Measurements from ENCODE around the gene IL1RAPL1.

The IL1RAPL1 gene

GRCh38 chrX:29826742-29827141 is 1239.5 kb downstream of the IL1RAPL1 start:
- TF ChIP-seq SIN3A (IDR thresholded peaks at IDR 0.05; ENCODE audit: borderline replicate concordance, insufficient read depth, low read length) (no peak), POLR2AphosphoS5 (IDR thresholded peaks at IDR 0.05; ENCODE audit: low read depth, low read length) (no peak), REST (IDR thresholded peaks at IDR 0.05; ENCODE audit: insufficient read depth in 1 of 2, low read depth in 2 of 2, low read length in 2 of 2) (no peak)

GRCh38 chrX:29834311-29834710 is 1247.1 kb downstream of the IL1RAPL1 start:
- TF ChIP-seq POLR2AphosphoS5 (IDR thresholded peaks at IDR 0.05; ENCODE audit: low read depth, low read length) = no peak
- TF ChIP-seq SIN3A (IDR thresholded peaks at IDR 0.05; ENCODE audit: borderline replicate concordance, insufficient read depth, low read length) = no peak
- TF ChIP-seq FOXP2 (optimal IDR thresholded peaks at IDR 0.05; ENCODE audit: borderline replicate concordance, extremely low read depth, extremely low read length, insufficient read depth) = no peak
- no peak for TF ChIP-seq TAF1 (IDR thresholded peaks at IDR 0.05; ENCODE audit: borderline replicate concordance, insufficient read depth, low read length)
- TF ChIP-seq REST (IDR thresholded peaks at IDR 0.05; ENCODE audit: insufficient read depth in 1 of 2, low read depth in 2 of 2, low read length in 2 of 2) = no peak

- TF ChIP-seq FOXP2 (optimal IDR thresholded peaks at IDR 0.05; ENCODE audit: borderline replicate concordance, extremely low read depth, extremely low read length, insufficient read depth) (no peak), POLR2AphosphoS5 (IDR thresholded peaks at IDR 0.05; ENCODE audit: low read depth, low read length) (no peak), TAF1 (IDR thresholded peaks at IDR 0.05; ENCODE audit: borderline replicate concordance, insufficient read depth, low read length) (no peak), SIN3A (IDR thresholded peaks at IDR 0.05; ENCODE audit: borderline replicate concordance, insufficient read depth, low read length) (no peak), REST (IDR thresholded peaks at IDR 0.05; ENCODE audit: insufficient read depth in 1 of 2, low read depth in 2 of 2, low read length in 2 of 2) (no peak)
Observed at GRCh38 chrX:29834764-29835163, 1247.5 kb downstream of the IL1RAPL1 start.

- TF ChIP-seq REST (IDR thresholded peaks at IDR 0.05; ENCODE audit: insufficient read depth in 1 of 2, low read depth in 2 of 2, low read length in 2 of 2) = no peak
- no peak for TF ChIP-seq SIN3A (IDR thresholded peaks at IDR 0.05; ENCODE audit: borderline replicate concordance, insufficient read depth, low read length)
- no peak for TF ChIP-seq POLR2AphosphoS5 (IDR thresholded peaks at IDR 0.05; ENCODE audit: low read depth, low read length)
- no peak for TF ChIP-seq FOXP2 (optimal IDR thresholded peaks at IDR 0.05; ENCODE audit: borderline replicate concordance, extremely low read depth, extremely low read length, insufficient read depth)
- TF ChIP-seq TAF1 (IDR thresholded peaks at IDR 0.05; ENCODE audit: borderline replicate concordance, insufficient read depth, low read length) = no peak
Observed at GRCh38 chrX:29841750-29842149, 1254.5 kb downstream of the IL1RAPL1 start.

GRCh38 chrX:29842552-29842951 is 1255.3 kb downstream of the IL1RAPL1 start:
- TF ChIP-seq REST (IDR thresholded peaks at IDR 0.05; ENCODE audit: insufficient read depth in 1 of 2, low read depth in 2 of 2, low read length in 2 of 2) (no peak), POLR2AphosphoS5 (IDR thresholded peaks at IDR 0.05; ENCODE audit: low read depth, low read length) (no peak), SIN3A (IDR thresholded peaks at IDR 0.05; ENCODE audit: borderline replicate concordance, insufficient read depth, low read length) (no peak), FOXP2 (optimal IDR thresholded peaks at IDR 0.05; ENCODE audit: borderline replicate concordance, extremely low read depth, extremely low read length, insufficient read depth) (no peak), TAF1 (IDR thresholded peaks at IDR 0.05; ENCODE audit: borderline replicate concordance, insufficient read depth, low read length) (no peak)

Measured in PFSK-1 (cell line).